Liver (tissue), 3 donors: ENCODE results near the gene RTN4R.

Experiments
- ATF3 ChIP-seq: IDR thresholded peaks from 2 replicates; pipeline ENCODE4 v1.6.1; 2016; ENCODE audit warnings: antibody characterized with exemption
- CTCF ChIP-seq: fragments of 150-350 bp; IDR thresholded peaks from 2 replicates; pipeline ENCODE4 v1.5.1; 2017; ENCODE audit warnings: improper control_type of control experiment, low read depth, low read length; ENCODE audit not compliant: missing input control
- MAX ChIP-seq: IDR thresholded peaks from 2 replicates; pipeline ENCODE4 v1.6.1; 2016; ENCODE audit warnings: antibody characterized with exemption
- TF ChIP-seq, protein P1 (sequence below): IDR thresholded peaks from 2 replicates; pipeline ENCODE4 v1.6.1; 2016; ENCODE audit warnings: antibody characterized with exemption, mild to moderate bottlenecking
- donor health status: healthy.
- donor health status: healthy.

DNA sequence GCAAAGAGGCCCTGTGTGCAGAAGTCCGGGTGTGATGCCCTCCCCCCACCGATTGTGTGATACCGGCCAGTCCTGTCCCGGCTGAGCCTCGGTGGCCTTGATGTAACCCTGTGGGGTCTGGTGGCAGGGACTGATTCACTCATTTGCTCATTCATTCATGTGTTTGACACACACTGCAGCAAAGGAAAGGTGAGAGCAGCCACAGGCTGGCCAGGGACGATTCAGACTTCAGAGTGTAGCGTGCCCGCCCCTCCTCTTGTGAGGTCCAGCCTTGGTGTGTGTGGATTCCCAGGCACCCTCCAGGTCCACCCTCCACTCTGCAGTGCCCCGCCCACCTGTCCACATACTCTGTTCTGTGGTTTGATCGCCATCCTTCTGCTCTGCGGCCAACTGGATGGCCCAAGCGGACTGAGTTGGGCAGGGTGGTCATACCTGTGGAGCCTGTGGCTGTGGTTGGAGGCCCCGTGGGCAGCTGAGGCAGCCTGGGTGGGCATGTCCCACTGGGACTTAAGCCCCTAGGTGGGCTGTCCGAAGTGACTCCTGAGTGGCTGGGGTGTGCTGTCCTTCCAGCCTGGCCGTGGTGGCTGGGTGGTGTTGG is 59.3 kb downstream of the RTN4R start:
- TF ChIP-seq CTCF (no peak), MAX (no peak), ATF3 (no peak)
- TF ChIP-seq, protein P1, sequence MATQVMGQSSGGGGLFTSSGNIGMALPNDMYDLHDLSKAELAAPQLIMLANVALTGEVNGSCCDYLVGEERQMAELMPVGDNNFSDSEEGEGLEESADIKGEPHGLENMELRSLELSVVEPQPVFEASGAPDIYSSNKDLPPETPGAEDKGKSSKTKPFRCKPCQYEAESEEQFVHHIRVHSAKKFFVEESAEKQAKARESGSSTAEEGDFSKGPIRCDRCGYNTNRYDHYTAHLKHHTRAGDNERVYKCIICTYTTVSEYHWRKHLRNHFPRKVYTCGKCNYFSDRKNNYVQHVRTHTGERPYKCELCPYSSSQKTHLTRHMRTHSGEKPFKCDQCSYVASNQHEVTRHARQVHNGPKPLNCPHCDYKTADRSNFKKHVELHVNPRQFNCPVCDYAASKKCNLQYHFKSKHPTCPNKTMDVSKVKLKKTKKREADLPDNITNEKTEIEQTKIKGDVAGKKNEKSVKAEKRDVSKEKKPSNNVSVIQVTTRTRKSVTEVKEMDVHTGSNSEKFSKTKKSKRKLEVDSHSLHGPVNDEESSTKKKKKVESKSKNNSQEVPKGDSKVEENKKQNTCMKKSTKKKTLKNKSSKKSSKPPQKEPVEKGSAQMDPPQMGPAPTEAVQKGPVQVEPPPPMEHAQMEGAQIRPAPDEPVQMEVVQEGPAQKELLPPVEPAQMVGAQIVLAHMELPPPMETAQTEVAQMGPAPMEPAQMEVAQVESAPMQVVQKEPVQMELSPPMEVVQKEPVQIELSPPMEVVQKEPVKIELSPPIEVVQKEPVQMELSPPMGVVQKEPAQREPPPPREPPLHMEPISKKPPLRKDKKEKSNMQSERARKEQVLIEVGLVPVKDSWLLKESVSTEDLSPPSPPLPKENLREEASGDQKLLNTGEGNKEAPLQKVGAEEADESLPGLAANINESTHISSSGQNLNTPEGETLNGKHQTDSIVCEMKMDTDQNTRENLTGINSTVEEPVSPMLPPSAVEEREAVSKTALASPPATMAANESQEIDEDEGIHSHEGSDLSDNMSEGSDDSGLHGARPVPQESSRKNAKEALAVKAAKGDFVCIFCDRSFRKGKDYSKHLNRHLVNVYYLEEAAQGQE = no peak
